Liver (tissue), 9 donors: ENCODE results near the gene JTB. TPM values are rescaled to one million over a fixed set of nuclear protein-coding genes. Genes with fewer than 3 reads are reported as not detected.

Source experiments
- DNase-seq: peaks from one replicate; pipeline ENCODE4 v3.0.0-alpha.2; 2017; ENCODE audit warnings: low spot score
- H3K27ac ChIP-seq, 2 donors: one replicate each; pipeline ENCODE4 v1.7.0; 2013; ENCODE audit warnings: inconsistent platforms in 2 of 2, low read length in 2 of 2, control low read depth in 1 of 2, low read depth in 1 of 2, mild to moderate bottlenecking in 1 of 2
- H3K27me3 ChIP-seq, 4 donors: one replicate each; pipeline versions ENCODE4 v1.6.1 to v1.7.0; 2013; ENCODE audit warnings: low read length in 3 of 4, inconsistent platforms in 1 of 4, mild to moderate bottlenecking in 1 of 4, moderate library complexity in 1 of 4; ENCODE audit not compliant: control insufficient read depth in 4 of 4, insufficient read depth in 4 of 4
- H3K36me3 ChIP-seq, 4 donors: one replicate each; pipeline versions ENCODE4 v1.6.1 to v1.7.0; 2013; ENCODE audit warnings: low read length in 3 of 4, mild to moderate bottlenecking in 3 of 4, low read depth in 1 of 4, moderate library complexity in 1 of 4; ENCODE audit not compliant: control insufficient read depth in 4 of 4, insufficient read depth in 3 of 4
- H3K4me1 ChIP-seq, 4 donors: one replicate each; pipeline versions ENCODE4 v1.6.1 to v1.7.0; 2013; ENCODE audit warnings: low read length in 3 of 4, mild to moderate bottlenecking in 3 of 4, moderate library complexity in 1 of 4; ENCODE audit not compliant: control insufficient read depth in 4 of 4, insufficient read depth in 4 of 4
- H3K4me3 ChIP-seq, 3 donors: one replicate each; pipeline versions ENCODE4 v1.6.1 to v1.7.0; 2013; ENCODE audit warnings: low read length in 3 of 3, control low read depth in 1 of 3, low read depth in 1 of 3, mild to moderate bottlenecking in 1 of 3
- H3K9ac ChIP-seq, 2 donors: one replicate each; pipeline ENCODE4 v1.7.0; 2013; ENCODE audit warnings: low read length in 2 of 2, mild to moderate bottlenecking in 2 of 2, moderate library complexity in 2 of 2, control low read depth in 1 of 2, low read depth in 1 of 2
- H3K9me3 ChIP-seq, 4 donors: one replicate each; pipeline versions ENCODE4 v1.6.1 to v1.7.0; 2013; ENCODE audit warnings: low read length in 3 of 4; ENCODE audit not compliant: control insufficient read depth in 4 of 4
- ATF3 ChIP-seq: IDR thresholded peaks from 2 replicates; pipeline ENCODE4 v1.6.1; 2016; ENCODE audit warnings: antibody characterized with exemption
- CTCF ChIP-seq: fragments of 150-350 bp; IDR thresholded peaks from 2 replicates; pipeline ENCODE4 v1.5.1; 2017; ENCODE audit warnings: improper control_type of control experiment, low read depth, low read length; ENCODE audit not compliant: missing input control
- EGR1 ChIP-seq, 2 donors: IDR thresholded peaks; 2 replicates each; pipeline ENCODE4 v1.6.1; 2016 to 2018; ENCODE audit warnings: antibody characterized with exemption in 2 of 2, low read depth in 2 of 2
- FOXA1 ChIP-seq: IDR thresholded peaks from 2 replicates; pipeline ENCODE4 v1.6.1; 2016; ENCODE audit warnings: antibody characterized with exemption
- FOXA2 ChIP-seq: IDR thresholded peaks from 2 replicates; pipeline ENCODE4 v1.6.1; 2016; ENCODE audit warnings: antibody characterized with exemption
- GABPA ChIP-seq, 2 donors: IDR thresholded peaks in 1 of 2; conservative IDR thresholded peaks in 1 of 2; 2 replicates each; pipeline ENCODE4 v1.6.1; 2016; ENCODE audit warnings: antibody characterized with exemption in 2 of 2, mild to moderate bottlenecking in 1 of 2, moderate library complexity in 1 of 2
- HNF4A ChIP-seq, 2 donors: conservative IDR thresholded peaks; 2 replicates each; pipeline ENCODE4 v1.6.1; 2016; ENCODE audit warnings: antibody characterized with exemption in 2 of 2, mild to moderate bottlenecking in 2 of 2
- HNF4G ChIP-seq: IDR thresholded peaks from 2 replicates; pipeline ENCODE4 v1.6.1; 2016; ENCODE audit warnings: antibody characterized with exemption
- JUND ChIP-seq, 2 donors: IDR thresholded peaks; 2 replicates each; pipeline ENCODE4 v1.6.1; 2016; ENCODE audit warnings: antibody characterized with exemption in 2 of 2
- NR2F2 ChIP-seq: IDR thresholded peaks from 2 replicates; pipeline ENCODE4 v1.6.1; 2016; ENCODE audit warnings: antibody characterized with exemption
- RAD21 ChIP-seq, 2 donors: IDR thresholded peaks; 2 replicates each; pipeline ENCODE4 v1.6.1; 2016; ENCODE audit warnings: antibody characterized with exemption in 2 of 2, mild to moderate bottlenecking in 2 of 2
- RXRA ChIP-seq, 2 donors: IDR thresholded peaks; 2 replicates each; pipeline ENCODE4 v1.6.1; 2017 to 2018; ENCODE audit warnings: antibody characterized with exemption in 2 of 2, mild to moderate bottlenecking in 1 of 2
- SP1 ChIP-seq: IDR thresholded peaks from 2 replicates; pipeline ENCODE4 v1.6.1; 2018; ENCODE audit warnings: antibody characterized with exemption, mild to moderate bottlenecking
- TAF1 ChIP-seq: conservative IDR thresholded peaks from 2 replicates; pipeline ENCODE4 v1.6.1; 2016; ENCODE audit warnings: antibody characterized with exemption, mild to moderate bottlenecking
- YY1 ChIP-seq: IDR thresholded peaks from 2 replicates; pipeline ENCODE4 v1.6.1; 2016; ENCODE audit warnings: antibody characterized with exemption, mild to moderate bottlenecking
- WGBS: extraction: QIAGEN DNeasy Blood & Tissue Kit; methylation state at CpG from one replicate; pipeline ENCODE4 v1.1.7; 2013; 5-methylcytosine and 5-hydroxymethylcytosine counted together
- polyA plus RNA-seq, 2 donors: library from polyadenylated mRNA; stranded (reverse) in 1 of 2; unstranded in 1 of 2; fragments of 200-250 nt in 1 of 2; fragments of >200 nt in 1 of 2; fragmentation: Nextera tagmentation in 1 of 2; extraction: Ambion mirVana in 1 of 2; gene quantifications; one replicate each; pipeline versions ENCODE4 v1.2.1 to v1.2.3, GENCODE V29; 2013 to 2015
- total RNA-seq, 2 donors: library from RNA; depleted of rRNA; stranded (reverse); fragments of >200 nt; gene quantifications; one replicate each; pipeline ENCODE4 v1.2.3, GENCODE V29; 2014
- TF ChIP-seq, protein P1 (sequence below): IDR thresholded peaks from 2 replicates; pipeline ENCODE4 v1.6.1; 2016; ENCODE audit warnings: antibody characterized with exemption
- TF ChIP-seq, protein P2 (sequence below): IDR thresholded peaks from 2 replicates; pipeline ENCODE4 v1.6.1; 2016; ENCODE audit warnings: antibody characterized with exemption
- TF ChIP-seq, protein P3 (sequence below): IDR thresholded peaks from 2 replicates; pipeline ENCODE4 v1.6.1; 2016; ENCODE audit warnings: antibody characterized with exemption, mild to moderate bottlenecking
- donor health status: healthy.
- donor health status: healthy.
- donor health status: healthy.
- donor health status: healthy.
- donor health status: healthy.

The JTB gene
- total and polyA plus RNA-seq, 4 donors = 88.9 to 182 (median 124) TPM

- Histone ChIP-seq H3K36me3 (peaks cover 11 to 36% (median 21%) of the 10 kb centered on the region in 4 donors), H3K27me3 (no peaks in the 10 kb centered on the region), H3K27ac (peak within 1 kb of the TSS; percentile 94 to 95), H3K9me3 (no peaks in the 10 kb centered on the region), H3K4me1 (peaks cover 14 to 38% (median 24%) of the 10 kb centered on the region in 4 donors), H3K9ac (peak within 1 kb of the TSS; percentile 24 to 85), H3K4me3 (peak within 1 kb of the TSS; percentile 80 to 97 (median 87))
- peak; percentile 86 for DNase-seq
- TF ChIP-seq EGR1 (IDR thresholded peaks at IDR 0.05; ENCODE audit: low read depth in 2 of 2) = no peak
- TF ChIP-seq FOXA2 = no peak
- TF ChIP-seq RXRA (IDR thresholded peaks at IDR 0.05) = peak; percentile 87 to 97
- TF ChIP-seq, protein P1, sequence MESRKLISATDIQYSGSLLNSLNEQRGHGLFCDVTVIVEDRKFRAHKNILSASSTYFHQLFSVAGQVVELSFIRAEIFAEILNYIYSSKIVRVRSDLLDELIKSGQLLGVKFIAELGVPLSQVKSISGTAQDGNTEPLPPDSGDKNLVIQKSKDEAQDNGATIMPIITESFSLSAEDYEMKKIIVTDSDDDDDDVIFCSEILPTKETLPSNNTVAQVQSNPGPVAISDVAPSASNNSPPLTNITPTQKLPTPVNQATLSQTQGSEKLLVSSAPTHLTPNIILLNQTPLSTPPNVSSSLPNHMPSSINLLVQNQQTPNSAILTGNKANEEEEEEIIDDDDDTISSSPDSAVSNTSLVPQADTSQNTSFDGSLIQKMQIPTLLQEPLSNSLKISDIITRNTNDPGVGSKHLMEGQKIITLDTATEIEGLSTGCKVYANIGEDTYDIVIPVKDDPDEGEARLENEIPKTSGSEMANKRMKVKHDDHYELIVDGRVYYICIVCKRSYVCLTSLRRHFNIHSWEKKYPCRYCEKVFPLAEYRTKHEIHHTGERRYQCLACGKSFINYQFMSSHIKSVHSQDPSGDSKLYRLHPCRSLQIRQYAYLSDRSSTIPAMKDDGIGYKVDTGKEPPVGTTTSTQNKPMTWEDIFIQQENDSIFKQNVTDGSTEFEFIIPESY = no peak
- TF ChIP-seq, protein P2, sequence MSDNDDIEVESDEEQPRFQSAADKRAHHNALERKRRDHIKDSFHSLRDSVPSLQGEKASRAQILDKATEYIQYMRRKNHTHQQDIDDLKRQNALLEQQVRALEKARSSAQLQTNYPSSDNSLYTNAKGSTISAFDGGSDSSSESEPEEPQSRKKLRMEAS = no peak
- TF ChIP-seq HNF4G = peak; percentile 19
- TF ChIP-seq TAF1 = no peak
- peak; percentile 31 for TF ChIP-seq NR2F2
- TF ChIP-seq RAD21 (IDR thresholded peaks at IDR 0.05) = peak; percentile 68 to 84
- TF ChIP-seq YY1 = no peak
- TF ChIP-seq ATF3 = no peak
- TF ChIP-seq, protein P3, sequence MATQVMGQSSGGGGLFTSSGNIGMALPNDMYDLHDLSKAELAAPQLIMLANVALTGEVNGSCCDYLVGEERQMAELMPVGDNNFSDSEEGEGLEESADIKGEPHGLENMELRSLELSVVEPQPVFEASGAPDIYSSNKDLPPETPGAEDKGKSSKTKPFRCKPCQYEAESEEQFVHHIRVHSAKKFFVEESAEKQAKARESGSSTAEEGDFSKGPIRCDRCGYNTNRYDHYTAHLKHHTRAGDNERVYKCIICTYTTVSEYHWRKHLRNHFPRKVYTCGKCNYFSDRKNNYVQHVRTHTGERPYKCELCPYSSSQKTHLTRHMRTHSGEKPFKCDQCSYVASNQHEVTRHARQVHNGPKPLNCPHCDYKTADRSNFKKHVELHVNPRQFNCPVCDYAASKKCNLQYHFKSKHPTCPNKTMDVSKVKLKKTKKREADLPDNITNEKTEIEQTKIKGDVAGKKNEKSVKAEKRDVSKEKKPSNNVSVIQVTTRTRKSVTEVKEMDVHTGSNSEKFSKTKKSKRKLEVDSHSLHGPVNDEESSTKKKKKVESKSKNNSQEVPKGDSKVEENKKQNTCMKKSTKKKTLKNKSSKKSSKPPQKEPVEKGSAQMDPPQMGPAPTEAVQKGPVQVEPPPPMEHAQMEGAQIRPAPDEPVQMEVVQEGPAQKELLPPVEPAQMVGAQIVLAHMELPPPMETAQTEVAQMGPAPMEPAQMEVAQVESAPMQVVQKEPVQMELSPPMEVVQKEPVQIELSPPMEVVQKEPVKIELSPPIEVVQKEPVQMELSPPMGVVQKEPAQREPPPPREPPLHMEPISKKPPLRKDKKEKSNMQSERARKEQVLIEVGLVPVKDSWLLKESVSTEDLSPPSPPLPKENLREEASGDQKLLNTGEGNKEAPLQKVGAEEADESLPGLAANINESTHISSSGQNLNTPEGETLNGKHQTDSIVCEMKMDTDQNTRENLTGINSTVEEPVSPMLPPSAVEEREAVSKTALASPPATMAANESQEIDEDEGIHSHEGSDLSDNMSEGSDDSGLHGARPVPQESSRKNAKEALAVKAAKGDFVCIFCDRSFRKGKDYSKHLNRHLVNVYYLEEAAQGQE = no peak
- peak; percentile 71 for TF ChIP-seq SP1
- peak; percentile 15 to 39 for TF ChIP-seq HNF4A (conservative IDR thresholded peaks at IDR 0.05)
- TF ChIP-seq CTCF = peak; percentile 96
- TF ChIP-seq JUND (IDR thresholded peaks at IDR 0.05) = no peak
- no peak for TF ChIP-seq FOXA1
- no peak for TF ChIP-seq GABPA (IDR thresholded peaks at IDR 0.05 in 1 of 2, conservative IDR thresholded peaks at IDR 0.05 in 1 of 2)
- 10% methylated on average over 28 of the region's 28 CpGs for WGBS
Observed at GRCh38 chr1:153946622-153947241, 30.7 kb downstream of the JTB start, which contains the start of gene DENND4B. Gene DENND4B, minus strand, starts transcription at chr1:153946718. Its CDS starts 2,344 bp downstream, at chr1:153944374.
